Hepatocyte (in vitro differentiated cells): ENCODE measurements around the gene CRYGB.

Experiments used
- EZH2 ChIP-seq: fragments of 200-600 bp; sonication (generic); IDR thresholded peaks from 2 replicates; pipeline ENCODE4 v1.6.1; 2016; ENCODE audit warnings: antibody characterized with exemption, mild to moderate bottlenecking, borderline replicate concordance
- EZH2phosphoT487 ChIP-seq: fragments of 200-600 bp; sonication (generic); IDR thresholded peaks from one replicate; pipeline ENCODE4 v1.6.1; 2018; ENCODE audit warnings: antibody characterized with exemption, mild to moderate bottlenecking, low read depth, moderate library complexity; ENCODE audit not compliant: unreplicated experiment, severe bottlenecking
- TF ChIP-seq, protein P1 (sequence below): fragments of 200-600 bp; sonication (generic); IDR thresholded peaks from 2 replicates; pipeline ENCODE4 v1.5.1; 2016; ENCODE audit warnings: antibody characterized with exemption, mild to moderate bottlenecking; ENCODE audit not compliant: poor library complexity

DNA sequence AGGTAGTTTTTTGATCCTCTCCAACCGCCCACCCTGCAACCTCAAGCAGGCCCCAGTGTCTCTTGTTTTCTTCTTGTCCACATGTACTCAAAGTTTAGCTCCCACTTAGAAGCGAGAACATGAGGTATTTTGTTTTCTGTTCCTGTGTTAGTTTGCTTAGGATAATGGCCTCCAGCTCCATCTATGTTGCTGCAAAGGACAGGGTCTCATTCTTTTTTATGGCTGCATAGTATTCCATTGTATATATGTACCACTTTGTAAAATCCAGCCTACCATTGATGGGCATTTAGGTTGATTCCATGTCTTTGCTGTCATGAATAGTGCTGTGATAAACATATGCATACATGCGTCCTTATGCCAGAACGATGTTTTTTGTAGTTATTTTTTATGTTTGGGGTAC lies 18.9 kb downstream of the CRYGB start:
- TF ChIP-seq, protein P1, sequence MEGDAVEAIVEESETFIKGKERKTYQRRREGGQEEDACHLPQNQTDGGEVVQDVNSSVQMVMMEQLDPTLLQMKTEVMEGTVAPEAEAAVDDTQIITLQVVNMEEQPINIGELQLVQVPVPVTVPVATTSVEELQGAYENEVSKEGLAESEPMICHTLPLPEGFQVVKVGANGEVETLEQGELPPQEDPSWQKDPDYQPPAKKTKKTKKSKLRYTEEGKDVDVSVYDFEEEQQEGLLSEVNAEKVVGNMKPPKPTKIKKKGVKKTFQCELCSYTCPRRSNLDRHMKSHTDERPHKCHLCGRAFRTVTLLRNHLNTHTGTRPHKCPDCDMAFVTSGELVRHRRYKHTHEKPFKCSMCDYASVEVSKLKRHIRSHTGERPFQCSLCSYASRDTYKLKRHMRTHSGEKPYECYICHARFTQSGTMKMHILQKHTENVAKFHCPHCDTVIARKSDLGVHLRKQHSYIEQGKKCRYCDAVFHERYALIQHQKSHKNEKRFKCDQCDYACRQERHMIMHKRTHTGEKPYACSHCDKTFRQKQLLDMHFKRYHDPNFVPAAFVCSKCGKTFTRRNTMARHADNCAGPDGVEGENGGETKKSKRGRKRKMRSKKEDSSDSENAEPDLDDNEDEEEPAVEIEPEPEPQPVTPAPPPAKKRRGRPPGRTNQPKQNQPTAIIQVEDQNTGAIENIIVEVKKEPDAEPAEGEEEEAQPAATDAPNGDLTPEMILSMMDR = no peak
- TF ChIP-seq EZH2 (no peak), EZH2phosphoT487 (no peak)
